CD4-positive, alpha-beta T cell treated with Interferon alpha-2 for 1 hour (primary cell): Measurements from ENCODE around the gene ARHGAP20.

Source experiments
- DNase-seq, 2 donors: peaks; one replicate each; pipeline ENCODE4 v3.0.0-alpha.2; 2020 to 2022

ARHGAP20 gene

DNA sequence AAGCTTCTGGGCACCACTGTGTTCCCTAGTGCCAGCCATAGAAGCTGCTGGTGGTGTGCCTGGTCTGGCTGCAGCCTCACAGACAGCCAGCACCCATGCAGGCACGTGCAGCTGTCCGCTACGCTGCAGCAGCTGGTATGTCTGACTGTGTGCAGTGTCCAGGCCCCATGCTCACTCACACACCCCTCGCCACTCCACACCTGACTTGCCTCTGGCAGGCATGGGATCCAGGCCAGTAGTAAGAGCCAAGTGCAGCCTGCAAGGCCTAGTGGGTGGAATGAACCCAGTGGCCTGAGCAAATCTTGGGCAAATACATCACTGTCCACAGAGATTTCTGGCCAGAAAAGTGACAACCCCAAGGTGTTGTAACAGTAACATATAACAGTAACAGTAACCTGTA, 111.9 kb downstream of the ARHGAP20 start:
- DNase-seq: no peak

DNA sequence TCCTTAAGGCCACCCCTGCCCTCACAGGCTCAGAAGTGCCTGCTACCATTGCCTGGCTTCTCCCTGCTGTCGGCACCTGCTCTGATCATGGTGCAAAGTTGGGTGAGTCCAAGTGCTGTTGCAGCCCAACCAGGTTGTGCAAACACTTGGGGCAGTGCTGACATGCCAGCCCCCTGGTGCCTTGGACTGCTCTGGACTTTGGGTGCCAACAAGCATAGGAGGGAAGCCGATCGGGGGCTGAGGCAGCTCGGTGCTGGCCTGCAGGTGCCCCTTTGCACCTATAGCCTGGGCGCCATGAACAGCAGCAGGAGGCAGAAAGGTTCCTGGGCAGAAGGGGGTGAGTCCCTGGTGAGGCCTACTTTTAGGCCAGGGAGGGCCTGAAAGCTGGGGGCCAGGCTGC, 113.0 kb downstream of the ARHGAP20 start:
- DNase-seq: no peak

DNA sequence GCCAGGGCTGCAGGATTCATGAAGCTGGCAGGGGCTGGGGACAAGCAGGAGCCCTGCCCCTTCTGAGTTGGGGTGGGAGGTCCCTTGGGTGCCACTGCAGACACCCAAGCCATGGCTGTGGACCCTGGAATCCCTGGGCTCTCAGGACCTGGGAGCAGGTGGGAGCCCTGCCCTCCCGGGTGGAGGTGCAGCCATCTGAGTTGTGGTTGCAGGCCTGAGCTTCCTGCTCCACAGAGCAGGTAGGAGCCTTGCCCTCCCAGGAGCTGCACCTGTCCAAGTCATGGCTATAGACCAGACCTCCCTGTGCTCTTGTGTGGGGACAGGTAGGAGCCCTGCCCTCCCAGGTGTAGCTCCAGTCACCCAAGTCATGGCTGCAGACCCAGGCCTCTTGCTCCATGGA, 113.5 kb downstream of the ARHGAP20 start:
- no peak for DNase-seq

DNA sequence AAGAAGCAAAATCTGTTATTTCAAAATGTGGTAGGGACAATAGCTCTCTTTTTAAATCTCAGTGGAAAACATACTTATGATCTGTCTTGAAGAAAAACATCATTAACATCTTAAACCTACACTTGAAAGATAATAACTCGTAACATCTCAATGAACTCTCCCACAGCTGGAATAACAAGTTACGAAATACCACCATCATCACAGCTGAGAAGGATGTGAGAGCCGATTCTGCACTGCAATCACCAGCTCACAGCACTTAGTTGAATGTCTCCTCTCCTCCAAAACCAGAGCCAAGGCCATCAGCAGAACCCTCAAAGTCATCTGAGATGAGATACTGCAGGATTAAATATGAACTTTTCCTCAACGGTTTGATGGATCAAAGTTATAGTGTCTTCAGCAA, 124.3 kb downstream of the ARHGAP20 start:
- no peak for DNase-seq

DNA sequence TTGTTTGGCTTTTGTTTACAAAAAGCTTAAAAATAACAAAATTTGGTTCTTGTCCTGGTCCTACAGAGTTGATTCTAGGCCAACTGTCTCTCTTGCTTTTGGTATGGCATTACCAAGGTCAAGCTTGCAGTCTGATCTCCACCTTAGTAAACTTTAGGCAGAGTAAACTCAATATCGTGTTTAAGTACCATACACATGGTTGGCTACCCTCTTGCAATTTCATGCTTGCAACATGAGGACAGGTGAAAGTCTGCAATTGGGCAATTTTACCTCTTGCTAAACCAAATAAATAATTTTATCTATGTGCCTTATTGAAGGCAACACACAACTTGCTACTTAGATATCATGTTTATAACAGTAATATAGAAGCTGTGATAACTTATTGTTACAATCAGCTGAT, 125.1 kb downstream of the ARHGAP20 start:
- no peak for DNase-seq

DNA sequence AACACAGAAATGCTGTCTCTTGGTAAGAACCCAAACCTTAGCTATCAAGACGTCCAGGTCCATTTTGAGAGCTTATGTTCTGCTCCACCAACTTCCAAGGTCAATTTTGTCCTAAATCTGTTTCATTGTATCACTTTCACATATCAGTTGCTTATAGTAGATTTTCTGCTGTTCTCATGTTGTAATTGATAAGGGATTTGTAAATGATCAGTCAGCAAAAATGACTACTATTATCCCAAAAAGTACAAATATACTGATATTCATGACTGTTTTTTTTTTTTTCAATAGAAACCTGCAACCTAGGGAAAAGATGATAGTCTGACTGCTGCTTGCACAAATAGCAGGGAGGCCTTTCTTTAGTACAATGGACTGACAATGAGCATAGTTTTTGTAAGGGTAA, 128.1 kb downstream of the ARHGAP20 start:
- no peak for DNase-seq

DNA sequence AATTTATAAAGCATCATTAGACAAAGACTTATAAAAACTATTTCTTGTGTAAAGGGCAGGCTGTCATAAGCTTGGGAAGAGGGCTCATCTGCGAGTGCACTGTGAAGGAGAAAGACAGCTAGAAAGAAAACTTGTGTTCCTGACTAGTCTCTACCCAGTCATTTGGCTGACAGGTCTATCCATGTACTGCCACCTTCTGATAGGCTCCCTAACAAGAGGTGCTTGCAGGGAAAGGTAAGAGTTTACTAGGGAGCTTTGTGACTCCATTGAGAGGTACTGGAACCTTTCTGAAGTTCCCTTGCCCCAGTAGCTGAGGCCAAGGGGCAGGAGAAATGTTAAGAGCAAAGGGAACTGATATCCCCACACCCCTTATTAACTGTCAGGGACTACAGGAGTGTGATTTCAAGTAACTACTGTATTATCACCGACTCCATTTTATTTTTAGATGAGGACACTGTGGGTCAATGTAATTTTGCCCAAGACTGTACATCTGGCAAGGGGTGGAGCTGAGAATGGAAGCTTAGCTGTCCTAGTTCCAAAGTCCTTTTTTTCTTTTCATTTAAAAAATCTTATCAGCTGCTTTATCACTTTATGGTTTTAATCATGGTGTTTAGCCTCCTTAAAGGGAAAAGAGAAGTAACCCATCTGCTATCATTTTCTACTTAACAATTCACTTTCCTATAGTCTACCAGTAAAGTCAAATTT, 129.4 kb downstream of the ARHGAP20 start:
- DNase-seq: no peak

DNA sequence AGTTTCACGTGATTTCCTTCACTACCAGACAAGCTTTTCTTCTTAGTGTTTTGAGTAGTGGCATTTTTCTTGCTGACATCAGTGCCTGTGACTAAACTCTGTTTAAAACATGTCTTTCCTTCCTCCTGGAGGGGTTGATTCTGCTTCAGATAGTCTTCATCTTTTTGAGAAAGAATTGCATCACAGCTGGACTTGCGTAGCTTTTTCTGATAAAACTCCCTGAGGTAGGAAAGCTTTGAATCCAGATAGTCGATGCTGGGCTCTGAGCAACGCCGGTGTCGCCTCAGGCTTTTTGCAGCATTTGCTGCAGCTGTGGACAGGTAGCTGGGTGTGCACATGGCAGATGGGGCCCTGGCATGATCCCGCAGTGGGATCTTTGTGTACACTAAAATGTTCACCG, 131.7 kb downstream of the ARHGAP20 start:
- DNase-seq: no peak

DNA sequence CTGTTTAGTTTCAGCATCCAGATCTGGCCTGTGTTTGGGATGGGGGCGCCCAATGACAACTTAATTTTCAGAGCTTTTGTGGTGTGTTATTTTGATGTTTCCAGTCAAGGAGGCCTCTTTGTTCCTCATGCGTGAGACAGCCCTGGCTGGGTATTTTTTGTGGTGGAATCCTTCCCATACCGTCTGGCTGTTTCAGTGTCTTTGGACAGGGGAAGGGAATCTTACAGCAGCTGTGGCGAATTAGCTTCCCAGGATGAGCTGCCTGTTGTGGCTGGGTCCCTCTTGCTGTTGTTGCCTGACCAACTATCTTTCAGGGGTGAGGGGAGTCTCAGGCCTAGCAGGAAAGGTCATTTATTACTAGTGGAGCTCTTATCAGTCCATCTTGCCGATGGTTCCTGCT, 138.8 kb downstream of the ARHGAP20 start:
- DNase-seq: no peak

DNA sequence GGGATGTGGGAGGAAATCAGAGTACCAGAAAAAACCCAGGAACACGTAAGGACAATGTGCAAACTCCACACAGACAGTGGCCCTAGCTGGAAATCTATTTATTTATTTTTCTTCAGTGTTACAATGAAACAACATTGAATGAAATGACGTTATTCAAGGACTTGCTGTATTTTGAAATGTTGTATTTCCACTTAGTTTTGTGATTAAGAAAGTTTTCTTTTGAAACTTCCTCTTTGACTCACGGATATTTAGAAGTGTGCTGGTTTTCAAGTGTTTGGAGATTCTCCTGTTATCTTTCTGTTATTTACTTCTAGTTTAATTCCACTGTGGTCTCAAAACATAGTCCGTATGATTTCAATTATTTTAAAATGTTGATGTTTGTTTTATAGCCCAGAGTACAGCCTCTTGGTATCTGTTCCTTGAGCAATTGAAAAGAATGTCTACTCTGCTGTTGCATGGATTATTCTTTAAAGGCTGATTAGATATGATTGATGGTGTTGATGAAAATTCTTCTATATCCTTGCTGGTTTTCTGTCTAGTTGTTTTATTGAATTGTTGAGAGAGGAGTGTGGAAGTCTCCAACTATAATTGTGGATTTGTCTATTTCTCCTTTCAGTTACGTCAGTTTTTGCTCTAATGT, 141.0 kb downstream of the ARHGAP20 start:
- DNase-seq: no peak

DNA sequence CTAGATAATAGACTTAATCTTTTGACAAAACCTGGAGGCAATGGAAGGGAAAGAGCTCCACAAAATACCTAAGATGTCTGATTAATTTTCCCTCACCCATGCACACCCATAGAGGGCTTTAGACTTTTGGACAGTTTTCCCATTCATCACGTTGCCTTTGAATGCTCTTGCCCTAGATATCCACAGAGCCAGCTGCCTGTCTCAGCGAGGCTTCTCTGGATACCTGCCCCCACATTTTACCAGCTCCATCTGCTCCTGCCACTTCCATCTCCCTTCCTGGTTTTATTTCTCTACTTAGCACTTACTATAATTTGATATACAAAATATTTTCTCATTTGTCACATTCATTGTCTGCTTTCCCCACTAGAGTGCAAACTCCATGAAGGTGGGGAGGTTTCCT, 145.7 kb downstream of the ARHGAP20 start:
- DNase-seq: no peak

DNA sequence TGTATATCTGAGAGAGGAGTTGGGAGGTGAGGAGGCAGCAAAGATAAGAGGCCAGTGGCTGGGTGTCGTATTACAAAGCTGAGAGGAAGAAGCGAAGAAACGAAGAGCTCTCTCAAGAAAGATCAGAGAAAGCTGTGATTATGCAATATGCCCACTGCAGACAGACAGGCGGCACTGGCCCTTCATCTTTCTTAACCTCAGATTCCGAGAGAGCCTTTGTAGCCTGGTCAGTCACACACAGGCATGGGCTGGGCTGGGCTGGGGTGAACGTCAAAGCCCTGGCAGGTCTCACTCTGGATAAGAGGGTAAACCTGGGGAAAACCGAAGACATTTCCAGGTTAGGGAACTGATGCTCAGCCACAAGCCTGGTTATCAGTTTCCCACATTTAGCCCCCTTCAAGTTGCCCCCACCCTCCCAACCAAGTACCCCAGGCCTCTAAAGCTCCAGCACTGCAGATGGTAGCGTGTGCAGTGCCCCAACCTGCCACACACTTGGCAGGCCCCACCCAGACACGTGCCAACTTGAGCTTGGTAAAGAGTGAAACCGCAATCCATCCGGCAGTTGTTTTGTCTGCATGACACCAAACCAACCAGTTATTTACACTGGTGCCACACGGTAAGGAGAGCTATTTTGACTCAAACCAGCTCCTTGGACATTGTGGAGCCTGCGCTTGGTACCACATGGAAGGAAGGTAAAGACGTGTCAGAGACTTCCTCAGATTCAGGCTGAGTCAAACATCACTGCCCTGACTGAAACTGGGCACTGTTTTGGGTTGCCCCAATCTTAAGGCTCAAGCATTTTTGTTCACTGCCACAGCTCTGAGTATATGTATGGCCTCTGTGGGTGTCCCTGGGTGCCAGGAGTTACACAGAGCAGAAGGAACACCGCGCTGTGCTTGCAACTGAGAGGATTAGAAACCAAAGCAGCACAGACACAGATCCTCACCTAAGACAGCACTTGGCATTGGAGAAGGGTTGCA, 146.6 kb downstream of the ARHGAP20 start:
- peak in 1 of 2 donors; percentile 23 for DNase-seq

DNA sequence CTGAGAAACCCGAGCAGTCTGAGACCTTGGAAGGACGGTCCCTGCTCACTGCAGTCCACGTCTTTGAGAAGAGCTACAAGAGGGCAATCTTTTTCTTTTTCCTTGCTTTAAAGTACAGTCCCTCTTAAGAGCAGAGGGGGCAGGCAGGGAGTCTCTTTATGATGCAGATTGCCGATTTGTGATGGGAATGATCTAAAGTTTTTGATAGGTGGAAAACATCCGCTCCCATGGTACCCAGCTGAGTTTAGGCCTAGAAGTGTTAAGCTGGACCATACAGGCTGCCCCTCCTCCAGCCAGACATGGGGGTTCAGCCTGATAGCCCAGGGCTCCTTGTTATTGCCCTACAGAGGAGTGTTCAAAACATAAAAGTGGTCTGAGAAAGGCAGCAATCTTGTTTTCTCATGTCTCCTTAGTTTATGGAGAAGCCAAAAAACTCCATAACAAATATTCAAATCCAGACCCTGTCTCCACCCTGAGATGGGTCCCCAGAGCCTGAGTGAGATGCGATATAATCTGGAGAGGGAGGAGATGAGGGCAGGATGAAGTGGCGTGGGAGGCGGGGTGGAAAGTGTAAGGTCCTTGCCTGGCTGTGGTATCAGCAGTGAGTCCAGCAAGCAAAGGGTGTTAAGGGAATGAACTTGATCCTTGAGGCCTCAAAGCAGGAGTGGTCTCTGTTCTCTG, 147.4 kb downstream of the ARHGAP20 start:
- no peak for DNase-seq

DNA sequence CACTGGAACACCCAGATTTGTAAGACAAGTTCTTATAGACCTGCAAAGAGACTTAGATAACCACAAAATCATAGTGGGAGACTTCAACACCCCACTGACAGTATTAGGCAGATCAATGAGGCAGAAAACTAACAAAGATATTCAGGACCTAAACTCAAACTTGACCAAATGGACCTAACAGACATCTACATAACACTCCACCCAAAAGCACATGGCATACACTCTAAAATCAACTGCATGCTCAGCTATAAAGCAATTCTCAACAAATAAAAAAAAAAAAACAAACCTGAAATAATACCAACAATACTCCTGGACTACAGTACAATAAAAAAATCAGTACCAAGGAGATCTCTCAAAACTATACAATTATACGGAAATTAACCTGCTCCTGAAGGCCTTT, 167.5 kb downstream of the ARHGAP20 start:
- no peak for DNase-seq

DNA sequence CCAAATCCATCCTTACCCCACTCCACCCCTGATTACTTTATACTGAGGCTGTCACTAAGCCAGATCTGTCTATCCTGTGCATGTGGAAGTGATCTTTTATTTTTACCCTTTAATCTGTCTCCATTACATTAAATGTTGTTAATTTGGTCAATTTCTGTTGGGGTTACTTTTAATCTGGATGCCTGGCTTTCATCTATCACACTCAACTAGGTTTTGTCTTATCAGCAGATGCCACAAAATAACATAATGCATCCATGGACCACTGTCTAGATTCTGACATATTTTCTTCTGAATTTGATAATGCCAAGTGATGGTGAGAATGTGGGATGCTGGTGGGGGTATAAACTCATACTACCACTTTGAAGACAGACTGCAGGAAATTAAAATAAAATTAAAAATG, 174.1 kb downstream of the ARHGAP20 start:
- no peak for DNase-seq

DNA sequence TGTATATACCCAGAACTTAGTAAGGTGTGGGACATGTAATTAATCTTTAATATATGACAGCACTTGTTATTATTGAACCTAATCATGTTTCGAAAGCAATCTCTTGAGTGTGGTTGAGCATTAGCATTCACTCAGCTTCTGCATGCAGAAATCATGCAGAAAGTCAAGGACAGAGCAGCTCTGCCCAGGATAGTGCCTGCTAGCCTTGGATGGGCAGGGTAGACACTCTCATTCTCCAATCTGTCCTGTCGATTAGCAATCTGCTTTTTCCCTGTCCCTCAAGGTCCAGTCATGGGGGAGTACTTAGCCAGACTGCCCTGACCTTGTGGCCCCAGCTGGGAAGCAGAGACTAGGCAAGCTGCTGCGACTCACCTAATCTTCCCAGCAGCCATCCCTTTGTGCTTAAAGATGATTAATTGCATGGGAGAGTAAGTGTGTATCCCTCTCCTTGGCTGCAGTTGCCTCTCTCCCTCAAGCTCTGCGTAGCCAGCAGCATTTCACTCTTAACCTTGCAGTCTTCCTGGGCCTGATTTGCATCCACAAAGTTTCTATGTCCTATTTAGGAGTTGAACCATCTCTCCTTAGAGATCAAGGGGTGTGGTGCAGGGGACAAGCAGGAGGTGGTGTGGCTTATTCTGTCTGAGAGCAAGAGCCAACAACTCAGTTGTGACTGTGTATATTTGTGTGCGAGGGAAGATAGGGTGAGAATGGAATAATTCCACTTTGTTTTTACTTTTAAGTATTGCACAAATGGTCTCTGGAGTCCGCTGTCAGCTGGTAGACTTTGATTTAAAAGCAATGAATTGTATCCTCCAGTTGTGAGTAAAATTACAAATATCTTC, 181.1 kb downstream of the ARHGAP20 start:
- no peak for DNase-seq

DNA sequence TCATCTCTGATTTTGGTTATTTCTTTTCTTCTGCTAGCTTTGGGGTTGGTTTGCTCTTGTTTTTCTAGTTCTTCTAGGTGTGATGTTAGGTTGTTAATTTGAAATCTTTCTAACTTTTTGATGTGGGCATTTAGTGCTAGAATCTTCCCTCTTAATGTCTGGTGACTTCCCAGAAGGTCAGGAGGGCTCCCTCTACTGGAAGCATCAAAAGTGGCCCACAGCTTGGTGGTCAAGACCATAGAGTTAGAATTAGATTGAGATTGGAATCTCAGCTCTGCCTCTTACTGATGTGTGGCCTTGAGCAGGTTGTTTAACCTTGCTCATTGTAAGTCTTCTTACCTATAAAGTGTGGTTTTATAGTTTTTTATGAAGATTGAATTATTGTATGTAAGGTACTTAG, 183.2 kb downstream of the ARHGAP20 start:
- DNase-seq: peak in 1 of 2 donors; percentile 6

DNA sequence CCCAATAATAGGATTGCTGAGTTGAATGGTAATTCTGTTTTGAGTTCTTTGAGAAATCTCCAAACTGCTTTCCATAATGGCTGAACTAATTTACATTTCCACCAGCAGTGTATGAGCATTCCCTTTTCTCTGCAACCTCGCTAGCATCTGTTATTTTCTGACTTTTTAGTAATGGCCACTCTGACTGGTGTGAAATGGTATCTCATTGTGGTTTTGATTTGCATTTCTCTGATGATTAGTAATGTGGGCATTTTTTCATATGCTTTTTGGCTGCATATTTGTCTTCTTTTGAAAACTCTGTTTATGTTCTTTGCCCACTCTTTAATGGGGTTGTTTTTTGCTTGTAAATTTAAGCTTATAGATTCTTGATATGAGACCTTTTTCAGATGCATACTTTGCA, 185.1 kb downstream of the ARHGAP20 start:
- no peak for DNase-seq
